Stimulated activated CD8-positive, alpha-beta memory T cell treated with anti-CD3 and anti-CD28 coated beads, Interleukin-4, amount 100 ng/mL, for 4 hours (primary cell): ENCODE results near the gene ZNF488.

Experiments
- DNase-seq, 2 donors: peaks; one replicate each; pipeline ENCODE4 v3.0.0-alpha.2; 2020; ENCODE audit warnings: low read depth in 2 of 2, low spot score in 1 of 2

The ZNF488 gene

GRCh38 chr10:47332371-47332770 is 51.7 kb downstream of the ZNF488 start:
- no peak for DNase-seq

- DNase-seq = no peak
Observed at GRCh38 chr10:47331954-47332353, 52.1 kb downstream of the ZNF488 start.

- no peak for DNase-seq
Observed at GRCh38 chr10:47331491-47331890, 52.6 kb downstream of the ZNF488 start.

- DNase-seq = no peak
Observed at GRCh38 chr10:47330804-47331203, 53.3 kb downstream of the ZNF488 start.

- no peak for DNase-seq
Observed at GRCh38 chr10:47330366-47330765, 53.7 kb downstream of the ZNF488 start.

GRCh38 chr10:47329855-47330254 is 54.2 kb downstream of the ZNF488 start:
- DNase-seq = no peak

- DNase-seq = no peak
Observed at GRCh38 chr10:47326927-47327330, 57.2 kb downstream of the ZNF488 start.

- DNase-seq = no peak
Observed at GRCh38 chr10:47326306-47326926, 57.7 kb downstream of the ZNF488 start.

GRCh38 chr10:47325303-47326291 is 58.5 kb downstream of the ZNF488 start:
- no peak for DNase-seq

GRCh38 chr10:47323636-47324296 is 60.3 kb downstream of the ZNF488 start:
- no peak for DNase-seq

- DNase-seq = no peak
Observed at GRCh38 chr10:47323087-47323486, 61.0 kb downstream of the ZNF488 start.

GRCh38 chr10:47322300-47323061 is 61.6 kb downstream of the ZNF488 start, which contains the start of gene GDF2:
GDF2 (plus strand) TSS chr10:47322454; CDS start chr10:47322669, 215 bp downstream.
- DNase-seq = no peak

- DNase-seq = no peak
Observed at GRCh38 chr10:47321521-47322195, 62.4 kb downstream of the ZNF488 start.

- no peak for DNase-seq
Observed at GRCh38 chr10:47320812-47321211, 63.3 kb downstream of the ZNF488 start.

- DNase-seq = no peak
Observed at GRCh38 chr10:47319784-47320183, 64.3 kb downstream of the ZNF488 start.

- DNase-seq = no peak
Observed at GRCh38 chr10:47318706-47319105, 65.4 kb downstream of the ZNF488 start.

GRCh38 chr10:47317251-47317650 is 66.8 kb downstream of the ZNF488 start:
- DNase-seq = no peak

GRCh38 chr10:47316131-47316530 is 68.0 kb downstream of the ZNF488 start:
- DNase-seq = no peak
